ENCODE results near the gene MACC1. TPM values are rescaled to one million over a fixed set of nuclear protein-coding genes. Genes with fewer than 3 reads are reported as not detected.
"Not testable (repeated sequence)": the region's sequence is repeated elsewhere in the genome, so short reads cannot be mapped to it uniquely, and the experiment has no call there.

MACC1 gene
- total and polyA plus RNA-seq, 4 donors: 2.8 to 45.2 (median 14.7) TPM

GRCh38 chr7:20189852-20190251 lies 27.3 kb downstream of the MACC1 start:
- ATAC-seq (ENCODE audit: insufficient read depth, low FRiP score) (no peak), DNase-seq (no peak)
- Histone ChIP-seq H3K27ac (ENCODE audit: low read depth in 1 of 2, low read length in 1 of 2) (no peak overlapping the region), H3K36me3 (ENCODE audit: control insufficient read depth in 4 of 4, insufficient read depth in 4 of 4, low read length in 4 of 4) (peaks cover 0 to 1% (median 0%) of the 10 kb centered on the region in 4 donors), H3K9me3 (ENCODE audit: control insufficient read depth in 4 of 4, insufficient read depth in 3 of 4, low read length in 3 of 4) (peaks cover 0 to 3% (median 0%) of the 10 kb centered on the region in 4 donors), H3K4me3 (no peak overlapping the region), H3K27me3 (ENCODE audit: control insufficient read depth in 3 of 3, insufficient read depth in 3 of 3, low read length in 2 of 3) (no peaks in the 10 kb centered on the region), H3K4me1 (ENCODE audit: control insufficient read depth in 5 of 5, insufficient read depth in 5 of 5, low read length in 5 of 5) (peaks cover 0 to 29% (median 7%) of the 10 kb centered on the region in 5 donors), H3K9ac (ENCODE audit: insufficient read depth in 1 of 2, low read length in 2 of 2) (no peak overlapping the region)
- TF ChIP-seq, protein P1, sequence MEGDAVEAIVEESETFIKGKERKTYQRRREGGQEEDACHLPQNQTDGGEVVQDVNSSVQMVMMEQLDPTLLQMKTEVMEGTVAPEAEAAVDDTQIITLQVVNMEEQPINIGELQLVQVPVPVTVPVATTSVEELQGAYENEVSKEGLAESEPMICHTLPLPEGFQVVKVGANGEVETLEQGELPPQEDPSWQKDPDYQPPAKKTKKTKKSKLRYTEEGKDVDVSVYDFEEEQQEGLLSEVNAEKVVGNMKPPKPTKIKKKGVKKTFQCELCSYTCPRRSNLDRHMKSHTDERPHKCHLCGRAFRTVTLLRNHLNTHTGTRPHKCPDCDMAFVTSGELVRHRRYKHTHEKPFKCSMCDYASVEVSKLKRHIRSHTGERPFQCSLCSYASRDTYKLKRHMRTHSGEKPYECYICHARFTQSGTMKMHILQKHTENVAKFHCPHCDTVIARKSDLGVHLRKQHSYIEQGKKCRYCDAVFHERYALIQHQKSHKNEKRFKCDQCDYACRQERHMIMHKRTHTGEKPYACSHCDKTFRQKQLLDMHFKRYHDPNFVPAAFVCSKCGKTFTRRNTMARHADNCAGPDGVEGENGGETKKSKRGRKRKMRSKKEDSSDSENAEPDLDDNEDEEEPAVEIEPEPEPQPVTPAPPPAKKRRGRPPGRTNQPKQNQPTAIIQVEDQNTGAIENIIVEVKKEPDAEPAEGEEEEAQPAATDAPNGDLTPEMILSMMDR (IDR thresholded peaks at IDR 0.05; ENCODE audit: control extremely low read depth, extremely low read depth): no peak

DNA sequence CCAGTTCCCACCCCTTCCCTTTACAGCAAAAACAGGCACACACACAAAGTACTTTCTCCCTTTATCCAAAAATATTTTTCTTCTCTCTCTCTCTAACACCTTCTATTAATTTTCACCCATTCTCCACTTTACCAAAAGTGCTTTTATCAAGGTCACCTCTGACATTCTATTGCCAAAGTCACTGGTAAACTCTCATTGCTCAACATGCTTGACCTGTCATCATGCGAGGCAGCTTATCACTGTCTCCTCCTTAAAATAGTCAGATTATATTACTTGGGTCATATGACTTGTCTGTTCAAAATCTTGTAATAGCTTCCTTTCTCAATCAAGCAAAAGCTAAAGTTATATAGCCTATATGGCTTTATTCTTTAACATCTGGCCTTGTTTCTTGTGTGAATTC lies 28.6 kb downstream of the MACC1 start:
- H3K27me3 ChIP-seq (ENCODE audit: control insufficient read depth in 3 of 3, insufficient read depth in 3 of 3, low read length in 2 of 3): no peaks in the 10 kb centered on the region
- 52 to 54% methylated on average over 1 of the region's 1 CpG for WGBS, 2 donors
- no peak overlapping the region for H3K4me3 ChIP-seq
- ATAC-seq (ENCODE audit: insufficient read depth, low FRiP score) (no peak), DNase-seq (no peak)
- H3K27ac ChIP-seq (ENCODE audit: low read depth in 1 of 2, low read length in 1 of 2): no peak overlapping the region
- H3K9ac ChIP-seq (ENCODE audit: insufficient read depth in 1 of 2, low read length in 2 of 2): no peak overlapping the region
- H3K36me3 ChIP-seq (ENCODE audit: control insufficient read depth in 4 of 4, insufficient read depth in 4 of 4, low read length in 4 of 4): peaks cover 0 to 1% (median 0%) of the 10 kb centered on the region in 4 donors
- peaks cover 0 to 3% (median 0%) of the 10 kb centered on the region in 4 donors for H3K9me3 ChIP-seq (ENCODE audit: control insufficient read depth in 4 of 4, insufficient read depth in 3 of 4, low read length in 3 of 4)
- TF ChIP-seq, protein P1 (IDR thresholded peaks at IDR 0.05; ENCODE audit: control extremely low read depth, extremely low read depth): no peak
- H3K4me1 ChIP-seq (ENCODE audit: control insufficient read depth in 5 of 5, insufficient read depth in 5 of 5, low read length in 5 of 5): peaks cover 0 to 18% (median 3%) of the 10 kb centered on the region in 5 donors

DNA sequence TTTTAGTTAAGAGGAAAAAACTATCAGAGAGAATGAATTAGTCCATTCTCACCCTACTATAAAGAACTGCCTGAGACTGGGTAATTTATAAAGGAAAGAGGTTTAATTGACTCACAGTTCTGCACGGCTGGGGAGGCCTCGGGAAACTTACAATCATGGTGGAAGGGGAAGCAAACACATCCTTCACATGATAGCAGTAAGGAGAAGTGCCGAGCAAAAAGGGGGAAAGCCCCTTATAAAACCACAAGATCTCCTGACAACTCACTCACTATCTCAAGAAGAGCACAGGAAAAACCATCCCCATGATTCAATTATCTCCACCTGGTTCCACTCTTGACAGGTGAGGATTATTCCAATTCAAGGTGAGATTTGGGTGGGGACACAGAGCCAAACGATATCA lies 29.3 kb downstream of the MACC1 start:
- H3K27ac ChIP-seq (ENCODE audit: low read depth in 1 of 2, low read length in 1 of 2); ATAC-seq (ENCODE audit: insufficient read depth, low FRiP score); H3K27me3 ChIP-seq (ENCODE audit: control insufficient read depth in 3 of 3, insufficient read depth in 3 of 3, low read length in 2 of 3); H3K36me3 ChIP-seq (ENCODE audit: control insufficient read depth in 4 of 4, insufficient read depth in 4 of 4, low read length in 4 of 4); H3K9ac ChIP-seq (ENCODE audit: insufficient read depth in 1 of 2, low read length in 2 of 2); DNase-seq; H3K9me3 ChIP-seq (ENCODE audit: control insufficient read depth in 4 of 4, insufficient read depth in 3 of 4, low read length in 3 of 4); H3K4me3 ChIP-seq: not testable (repeated sequence)
- H3K4me1 ChIP-seq (ENCODE audit: control insufficient read depth in 5 of 5, insufficient read depth in 5 of 5, low read length in 5 of 5): peaks cover 0 to 15% (median 0%) of the 10 kb centered on the region in 5 donors
- WGBS, 2 donors: 50 to 59% methylated on average over 4 of the region's 4 CpGs

DNA sequence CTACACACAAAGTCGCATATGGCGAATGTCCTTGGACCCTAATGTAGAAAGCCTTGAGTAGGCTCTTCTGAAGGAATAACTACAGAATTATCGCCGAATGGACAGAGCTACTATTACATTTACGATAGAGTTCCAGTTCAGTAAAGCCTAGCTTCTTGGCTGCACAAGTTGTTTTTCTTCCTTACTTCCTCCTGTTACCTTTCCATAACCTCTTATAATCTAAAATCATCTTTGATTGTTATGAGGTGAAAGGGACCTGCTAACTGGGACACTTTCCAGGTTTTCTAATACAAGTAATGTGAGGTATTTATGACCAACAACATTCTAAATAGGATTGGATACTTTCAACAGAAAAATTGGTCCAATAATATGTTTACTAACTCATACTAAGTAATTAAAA lies 31.2 kb downstream of the MACC1 start:
- peaks cover 0 to 9% (median 0%) of the 10 kb centered on the region in 5 donors for H3K4me1 ChIP-seq (ENCODE audit: control insufficient read depth in 5 of 5, insufficient read depth in 5 of 5, low read length in 5 of 5)
- H3K36me3 ChIP-seq (ENCODE audit: control insufficient read depth in 4 of 4, insufficient read depth in 4 of 4, low read length in 4 of 4): no peaks in the 10 kb centered on the region
- H3K27ac ChIP-seq (ENCODE audit: low read depth in 1 of 2, low read length in 1 of 2): no peak overlapping the region
- ATAC-seq (ENCODE audit: insufficient read depth, low FRiP score): no peak
- peaks cover 0 to 3% (median 0%) of the 10 kb centered on the region in 4 donors for H3K9me3 ChIP-seq (ENCODE audit: control insufficient read depth in 4 of 4, insufficient read depth in 3 of 4, low read length in 3 of 4)
- TF ChIP-seq, protein P1 (IDR thresholded peaks at IDR 0.05; ENCODE audit: control extremely low read depth, extremely low read depth): no peak
- WGBS, 2 donors: 96 to 97% methylated on average over 5 of the region's 5 CpGs
- H3K4me3 ChIP-seq: no peak overlapping the region
- no peak overlapping the region for H3K9ac ChIP-seq (ENCODE audit: insufficient read depth in 1 of 2, low read length in 2 of 2)
- H3K27me3 ChIP-seq (ENCODE audit: control insufficient read depth in 3 of 3, insufficient read depth in 3 of 3, low read length in 2 of 3): no peaks in the 10 kb centered on the region
- DNase-seq: no peak
